ENCODE measurements around the gene NOS2.

DNA sequence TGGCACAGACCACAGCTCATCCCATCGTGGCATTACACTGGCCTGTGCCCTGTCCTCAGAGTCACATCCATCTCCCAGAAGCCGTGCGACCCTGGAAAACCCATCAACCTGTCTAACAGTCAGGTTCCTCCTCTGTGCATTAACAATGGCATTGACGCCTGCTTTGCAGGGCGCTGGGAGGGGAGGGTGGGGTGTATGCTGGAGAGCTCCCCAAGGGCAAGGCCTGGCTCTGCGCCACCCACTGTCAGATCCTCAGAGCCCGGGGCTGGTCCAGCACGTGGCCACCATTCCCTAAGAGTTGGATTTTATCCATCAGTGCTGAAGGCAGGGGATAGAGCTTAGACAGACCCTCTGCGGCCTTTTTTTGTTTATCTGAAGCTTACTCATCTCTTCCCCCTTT lies 28.7 kb downstream of the NOS2 start:
- TF ChIP-seq POLR2A (IDR thresholded peaks at IDR 0.05; ENCODE audit: low read length) = no peak
- no peak for TF ChIP-seq GATA1 (IDR thresholded peaks at IDR 0.05; ENCODE audit: low read depth, low read length)
